ENCODE data around the gene ADGRG1. TPM values are rescaled to one million over a fixed set of nuclear protein-coding genes. Genes with fewer than 3 reads are reported as not detected.

Gene ADGRG1
- total RNA-seq, 2 experiments from 2014 or later = 4.3 to 5.6 TPM

GRCh38 chr16:57681950-57682728 is 53.7 kb downstream of the ADGRG1 start:
- DNase-seq = peak; percentile 24
- no peak overlapping the region for H3K27ac Mint-ChIP-seq
- ATAC-seq (ENCODE audit: low read depth) = no peak
- H3K27me3 Mint-ChIP-seq = no peaks in the 10 kb centered on the region
- H3K9me3 Mint-ChIP-seq = no peaks in the 10 kb centered on the region
- POLR2A ChIA-PET = interaction anchor here (0.6 kb wide), 1 partner anchor 10 kb away, joined by 3 read pairs; no protein-coding TSS in a partner anchor
- H3K4me1 Mint-ChIP-seq = peaks cover 6% of the 10 kb centered on the region
- no peak overlapping the region for H3K4me3 Mint-ChIP-seq
- no peaks in the 10 kb centered on the region for H3K36me3 Mint-ChIP-seq

- Mint-ChIP-seq H3K4me3 (no peak overlapping the region), H3K27me3 (no peaks in the 10 kb centered on the region), H3K9me3 (no peaks in the 10 kb centered on the region), H3K27ac (no peak overlapping the region), H3K4me1 (peaks cover 9% of the 10 kb centered on the region), H3K36me3 (no peaks in the 10 kb centered on the region)
- no peak for ATAC-seq (ENCODE audit: low read depth)
- peak; percentile 22 for DNase-seq
- POLR2A ChIA-PET = no interaction called here
These were observed 54.6 kb downstream of the ADGRG1 start for GRCh38 chr16:57682809-57683635.

- H3K9me3 Mint-ChIP-seq = no peaks in the 10 kb centered on the region
- peaks cover 13% of the 10 kb centered on the region for H3K4me1 Mint-ChIP-seq
- no peak overlapping the region for H3K4me3 Mint-ChIP-seq
- peak; percentile 25 for DNase-seq
- POLR2A ChIA-PET = no interaction called here
- H3K27me3 Mint-ChIP-seq = no peaks in the 10 kb centered on the region
- H3K36me3 Mint-ChIP-seq = no peaks in the 10 kb centered on the region
- no peak overlapping the region for H3K27ac Mint-ChIP-seq
- no peak for ATAC-seq (ENCODE audit: low read depth)
These were observed 55.5 kb downstream of the ADGRG1 start for GRCh38 chr16:57683636-57684545.

GRCh38 chr16:57684626-57685358 is 56.4 kb downstream of the ADGRG1 start:
- no peaks in the 10 kb centered on the region for H3K36me3 Mint-ChIP-seq
- H3K9me3 Mint-ChIP-seq = no peaks in the 10 kb centered on the region
- H3K27me3 Mint-ChIP-seq = no peaks in the 10 kb centered on the region
- POLR2A ChIA-PET = no interaction called here
- H3K4me3 Mint-ChIP-seq = no peak overlapping the region
- ATAC-seq (ENCODE audit: low read depth) (no peak), DNase-seq (peak; percentile 26)
- no peak overlapping the region for H3K27ac Mint-ChIP-seq
- H3K4me1 Mint-ChIP-seq = peaks cover 20% of the 10 kb centered on the region

- ATAC-seq (ENCODE audit: low read depth) = no peak
- POLR2A ChIA-PET = no interaction called here
- H3K4me3 Mint-ChIP-seq = no peak overlapping the region
- no peaks in the 10 kb centered on the region for H3K9me3 Mint-ChIP-seq
- peak overlapping the region; percentile 41 for H3K27ac Mint-ChIP-seq
- peaks cover 24% of the 10 kb centered on the region for H3K4me1 Mint-ChIP-seq
- H3K27me3 Mint-ChIP-seq = no peaks in the 10 kb centered on the region
- DNase-seq = no peak
- H3K36me3 Mint-ChIP-seq = no peaks in the 10 kb centered on the region
These were observed 57.2 kb downstream of the ADGRG1 start for GRCh38 chr16:57685633-57686032.

- ATAC-seq (ENCODE audit: low read depth) = no peak
- peaks cover 30% of the 10 kb centered on the region for H3K4me1 Mint-ChIP-seq
- no peak overlapping the region for H3K4me3 Mint-ChIP-seq
- no peaks in the 10 kb centered on the region for H3K9me3 Mint-ChIP-seq
- DNase-seq = peak; percentile 25
- no peak overlapping the region for H3K27ac Mint-ChIP-seq
- POLR2A ChIA-PET = no interaction called here
- H3K36me3 Mint-ChIP-seq = no peaks in the 10 kb centered on the region
- H3K27me3 Mint-ChIP-seq = no peaks in the 10 kb centered on the region
These were observed 58.1 kb downstream of the ADGRG1 start for GRCh38 chr16:57686577-57686976.

- DNase-seq (no peak), ATAC-seq (ENCODE audit: low read depth) (no peak)
- peaks cover 33% of the 10 kb centered on the region for H3K4me1 Mint-ChIP-seq
- peak overlapping the region; percentile 94 for H3K27ac Mint-ChIP-seq
- POLR2A ChIA-PET = no interaction called here
- H3K36me3 Mint-ChIP-seq = no peaks in the 10 kb centered on the region
- no peaks in the 10 kb centered on the region for H3K9me3 Mint-ChIP-seq
- H3K4me3 Mint-ChIP-seq = no peak overlapping the region
- H3K27me3 Mint-ChIP-seq = peaks cover 3% of the 10 kb centered on the region
These were observed 59.0 kb downstream of the ADGRG1 start for GRCh38 chr16:57687363-57687929.

GRCh38 chr16:57688487-57688986 is 60.1 kb downstream of the ADGRG1 start:
- ATAC-seq (ENCODE audit: low read depth) (no peak), DNase-seq (peak; percentile 29)
- Mint-ChIP-seq H3K36me3 (no peaks in the 10 kb centered on the region), H3K9me3 (no peaks in the 10 kb centered on the region), H3K27me3 (peaks cover 3% of the 10 kb centered on the region), H3K4me1 (peaks cover 33% of the 10 kb centered on the region), H3K27ac (peak overlapping the region; percentile 94), H3K4me3 (no peak overlapping the region)
- POLR2A ChIA-PET = interaction anchor here (0.8 to 3.8 kb wide), 2 partner anchors 37 to 47 kb away, joined by 3 to 19 read pairs; partner anchors contain the start of gene KATNB1

- no peaks in the 10 kb centered on the region for H3K9me3 Mint-ChIP-seq
- H3K36me3 Mint-ChIP-seq = no peaks in the 10 kb centered on the region
- H3K4me1 Mint-ChIP-seq = peaks cover 33% of the 10 kb centered on the region
- H3K27ac Mint-ChIP-seq = peak overlapping the region; percentile 94
- POLR2A ChIA-PET = interaction anchor here (0.8 to 3.8 kb wide), 5 partner anchors 9 to 47 kb away, joined by 3 to 19 read pairs (median 7); partner anchors contain the start of gene KATNB1
- peak; percentile 1 for ATAC-seq (ENCODE audit: low read depth)
- peaks cover 5% of the 10 kb centered on the region for H3K27me3 Mint-ChIP-seq
- peak; percentile 39 for DNase-seq
- H3K4me3 Mint-ChIP-seq = peak overlapping the region; percentile 82
These were observed 60.7 kb downstream of the ADGRG1 start for GRCh38 chr16:57688987-57689761.

GRCh38 chr16:57689762-57690558 is 61.5 kb downstream of the ADGRG1 start:
- ATAC-seq (ENCODE audit: low read depth) = peak; percentile 92
- no peaks in the 10 kb centered on the region for H3K36me3 Mint-ChIP-seq
- H3K27ac Mint-ChIP-seq = peak overlapping the region; percentile 94
- peak; percentile 75 for DNase-seq
- H3K27me3 Mint-ChIP-seq = peaks cover 6% of the 10 kb centered on the region
- H3K4me3 Mint-ChIP-seq = peak overlapping the region; percentile 82
- POLR2A ChIA-PET = interaction anchor here (0.8 to 3.8 kb wide), 8 partner anchors 9 to 311 kb away, joined by 3 to 19 read pairs (median 4); partner anchors contain the start of genes KATNB1, USB1 and ZNF319
- H3K4me1 Mint-ChIP-seq = peaks cover 39% of the 10 kb centered on the region
- no peaks in the 10 kb centered on the region for H3K9me3 Mint-ChIP-seq

Measured in activated naive CD8-positive, alpha-beta T cell treated with anti-CD3 and anti-CD28 coated beads, Interleukin-2, amount 10 ng/mL, durations not matched to agents 7 days and 5 days (primary cell).